HepG2 (cell line): ENCODE measurements around the gene GNG4. TPM values are rescaled to one million over a fixed set of nuclear protein-coding genes. Genes with fewer than 3 reads are reported as not detected.

Experiments
- ATAC-seq: fragments of 200-7000 bp; cut with Tn5 transposase; 3 replicates; pipeline ENCODE4 v1.9.1; 2020; ENCODE audit warnings: mild to moderate bottlenecking, moderate library complexity
- BruUV-seq: library from RNA; stranded (reverse); fragments of 400-500 nt; replicated peaks from 2 replicates; lab custom pipeline; 2021; lab: Mats Ljungman, UMichigan
- CTCF ChIA-PET: fragments of 300-600 bp; formaldehyde crosslinking; extraction: SDS; loops from one replicate; lab custom pipeline; 2021; ENCODE audit warnings: low total read pairs, inconsistent platforms, low intra/inter-chr PET ratio; lab: Yijun Ruan, JAX
- POLR2A ChIA-PET: fragments of 350-600 bp; sonication (Branson Sonifier 250); formaldehyde crosslinking; loops from one replicate; lab custom pipeline; 2020; ENCODE audit warnings: antibody characterized with exemption, inconsistent platforms; lab: Yijun Ruan, JAX
- DNase-seq: peaks from one replicate; pipeline ENCODE4 v3.0.0-alpha.2; 2015; ENCODE audit warnings: low spot score
- FAIRE-seq: peaks from 3 replicates; lab custom pipeline; 2011; peaks lifted over from hg19 to GRCh38; lab: Jason Lieb, UNC
- H2AFZ ChIP-seq: one replicate; pipeline ENCODE4 v1.6.1; 2011; ENCODE audit warnings: low read length, inconsistent platforms
- H3K27ac ChIP-seq: fragments of 300-600 bp; 3 replicates; pipeline ENCODE4 v1.8.0; 2011; ENCODE audit warnings: mixed run types, mild to moderate bottlenecking, mixed read lengths, low read length, inconsistent platforms; ENCODE audit not compliant: insufficient read depth; ENCODE audit errors: extremely low read length
- H3K27me3 ChIP-seq, 2 experiments: fragments of 200-600 bp in 1 of 2; 2 replicates in 1 of 2; 3 replicates in 1 of 2; pipeline versions ENCODE4 v1.6.0 to v1.8.0; 2011; ENCODE audit warnings: low read length in 2 of 2, mild to moderate bottlenecking in 2 of 2, moderate library complexity in 2 of 2, inconsistent platforms in 1 of 2; ENCODE audit not compliant: insufficient read depth in 2 of 2, control insufficient read depth in 1 of 2
- H3K36me3 ChIP-seq, 2 experiments: fragments of 200-600 bp in 1 of 2; replicated peaks in 1 of 2; 2 replicates in 1 of 2; 3 replicates in 1 of 2; pipeline versions ENCODE4 v1.5.1 to v1.8.0; 2011; ENCODE audit warnings: low read length in 2 of 2, inconsistent platforms in 1 of 2; ENCODE audit not compliant: insufficient read depth in 2 of 2, control insufficient read depth in 1 of 2
- H3K4me1 ChIP-seq: 2 replicates; pipeline ENCODE4 v1.5.1; 2012; ENCODE audit warnings: low read length, inconsistent platforms; ENCODE audit not compliant: insufficient read depth
- H3K4me2 ChIP-seq: 2 replicates; pipeline ENCODE4 v1.6.0; 2011; ENCODE audit warnings: low read depth, low read length, inconsistent platforms
- H3K4me3 ChIP-seq, 3 experiments: fragments of 200-600 bp in 1 of 3; sonication (generic), shearing (Covaris generic) in 1 of 3; replicated peaks in 1 of 3; 2 replicates each; pipeline ENCODE4 v1.5.1; 2011 to 2016; ENCODE audit warnings: low read length in 3 of 3, inconsistent platforms in 2 of 3, low read depth in 2 of 3, mild to moderate bottlenecking in 2 of 3, control low read depth in 1 of 3, mixed read lengths in 1 of 3; ENCODE audit not compliant: insufficient read depth in 1 of 3
- H3K79me2 ChIP-seq: one replicate; pipeline ENCODE4 v1.6.1; 2011; ENCODE audit warnings: low read length, inconsistent platforms; ENCODE audit not compliant: insufficient read depth
- H3K9ac ChIP-seq: 2 replicates; pipeline ENCODE4 v1.6.0; 2011; ENCODE audit warnings: mild to moderate bottlenecking, low read depth, low read length, inconsistent platforms; ENCODE audit not compliant: insufficient read depth
- H3K9me3 ChIP-seq: 2 replicates; pipeline ENCODE4 v1.5.1; 2012; ENCODE audit warnings: mild to moderate bottlenecking, low read length
- H4K20me1 ChIP-seq: 2 replicates; pipeline ENCODE4 v1.6.0; 2011; ENCODE audit warnings: inconsistent platforms, mild to moderate bottlenecking, low read length, moderate library complexity; ENCODE audit not compliant: insufficient read depth
- BORCS8-MEF2B ChIP-seq: sonication (generic); formaldehyde crosslinking; IDR thresholded peaks from 2 replicates; pipeline ENCODE4 v1.8.0; 2022; ENCODE audit warnings: mild to moderate bottlenecking, missing genetic modification reagents
- ERF ChIP-seq: IDR thresholded peaks from 2 replicates; pipeline ENCODE4 v1.6.1; 2018; ENCODE audit warnings: missing biosample characterization, missing genetic modification reagents
- IRF9 ChIP-seq: sonication (generic); formaldehyde crosslinking; IDR thresholded peaks from 2 replicates; pipeline ENCODE4 v1.8.0; 2022; ENCODE audit warnings: missing genetic modification reagents, mild to moderate bottlenecking, borderline replicate concordance
- MTF1 ChIP-seq: sonication (generic); formaldehyde crosslinking; IDR thresholded peaks from 2 replicates; pipeline ENCODE4 v1.5.0; 2020; ENCODE audit warnings: missing genetic modification reagents
- POLR2A ChIP-seq, 2 experiments: IDR thresholded peaks; 2 replicates each; pipeline ENCODE4 v1.6.1; 2011; ENCODE audit warnings: low read depth in 2 of 2, low read length in 2 of 2, mild to moderate bottlenecking in 1 of 2, moderate library complexity in 1 of 2; ENCODE audit not compliant: insufficient read depth in 1 of 2
- SMAD9 ChIP-seq: sonication (generic); formaldehyde crosslinking; IDR thresholded peaks from 2 replicates; pipeline ENCODE4 v1.5.1; 2020; ENCODE audit warnings: mild to moderate bottlenecking, missing genetic modification reagents
- ZNF572 ChIP-seq: sonication (generic); formaldehyde crosslinking; IDR thresholded peaks from 2 replicates; pipeline ENCODE4 v1.5.1; 2020; ENCODE audit warnings: mild to moderate bottlenecking, missing genetic modification reagents
- WGBS: methylation state at CpG from one replicate; pipeline ENCODE4 v1.1.6; 2017; ENCODE audit warnings: low lambda C conversion rate; 5-methylcytosine and 5-hydroxymethylcytosine counted together
- in situ Hi-C: cut with HindIII; loops from 2 replicates; pipeline ENCODE4 v1.10.0; 2017; ENCODE audit warnings: low pct_unique_long_range_greater_than_20kb; ENCODE audit not compliant: extremely low pct_ligation_motif_present
- intact Hi-C: fragments of 100-400 bp; cut with micrococcal nuclease; formaldehyde crosslinking; loops from one replicate; pipeline ENCODE4 v1.10.0; 2022; ENCODE audit not compliant: unreplicated experiment
- polyA plus RNA-seq, 8 experiments: library from polyadenylated mRNA; depleted of rRNA in 3 of 8; stranded (reverse) in 7 of 8; unstranded in 1 of 8; fragments of >200 nt; fragmentation: Illumina TruSeq in 4 of 8; extraction: Trizol in 4 of 8; gene quantifications; 2 replicates each; pipeline versions ENCODE4 v1.2.1 to v1.2.3, GENCODE V29; 2011 to 2016; ENCODE audit warnings: low read depth in 4 of 8, missing spikeins in 1 of 8, mixed read lengths in 1 of 8; ENCODE audit not compliant: insufficient read depth in 1 of 8
- total RNA-seq, 5 experiments: library from RNA; depleted of rRNA; stranded (reverse); fragments of >200 nt; fragmentation: Illumina TruSeq; extraction: Trizol; gene quantifications; 2 replicates each; pipeline ENCODE4 v1.2.3, GENCODE V29; 2016; ENCODE audit warnings: low read depth in 1 of 5

The GNG4 gene
- total and polyA plus RNA-seq, 2 of the 13 experiments (the other 11 are each of a cell fraction or from before 2014, with no cell fraction given) = 27.1 to 69.5 TPM

GRCh38 chr1:235682216-235682615, 32.6 kb upstream of the GNG4 start:
- Histone ChIP-seq H3K27ac (no peak overlapping the region), H3K9ac (no peak overlapping the region), H4K20me1 (no peaks in the 10 kb centered on the region), H3K4me1 (peaks cover 10% of the 10 kb centered on the region; the same call in 1 of the 2 replicates), H3K27me3 (no peaks in the 10 kb centered on the region), H3K9me3 (no peaks in the 10 kb centered on the region), H3K4me3 (no peak overlapping the region), H3K79me2 (no peaks in the 10 kb centered on the region), H3K4me2 (no peak overlapping the region), H2AFZ (no peak overlapping the region), H3K36me3 (no peaks in the 10 kb centered on the region)
- ATAC-seq (no peak), FAIRE-seq (no peak), DNase-seq (no peak)
- ChIA-PET POLR2A (no interaction called here), CTCF (no interaction called here)
- WGBS = 87% methylated on average over 3 of the region's 3 CpGs
- intact Hi-C loops (no loop called here), in situ Hi-C loops (no loop called here)
- BruUV-seq = no TSS peak
- no peak for TF ChIP-seq MTF1 (CRISPR knock-in tag)
- no peak for TF ChIP-seq BORCS8-MEF2B (CRISPR knock-in tag)
- no peak for TF ChIP-seq SMAD9

- intact Hi-C loops (no loop called here), in situ Hi-C loops (no loop called here)
- BruUV-seq = no TSS peak
- DNase-seq = no peak
- H2AFZ ChIP-seq = no peak overlapping the region
- ChIA-PET POLR2A (interaction anchor here (1.2 kb wide), 1 partner anchor 30 kb away, joined by 6 read pairs; the partner anchor contains the start of gene GNG4), CTCF (no interaction called here)
- no peak for ATAC-seq
- H3K36me3 ChIP-seq = no peaks in the 10 kb centered on the region
- H3K4me1 ChIP-seq = peaks cover 21% of the 10 kb centered on the region
- H3K27me3 ChIP-seq = no peaks in the 10 kb centered on the region
- H3K9ac ChIP-seq = no peak overlapping the region
- no peak for FAIRE-seq
- no peak overlapping the region for H3K4me3 ChIP-seq
- H3K27ac ChIP-seq = no peak overlapping the region
- H4K20me1 ChIP-seq = no peaks in the 10 kb centered on the region
- H3K4me2 ChIP-seq = no peak overlapping the region
- no peaks in the 10 kb centered on the region for H3K79me2 ChIP-seq
- peaks cover 8% of the 10 kb centered on the region; the same call in 1 of the 2 replicates for H3K9me3 ChIP-seq
- TF ChIP-seq ZNF572 = no peak
- TF ChIP-seq IRF9 (CRISPR knock-in tag) = no peak
- TF ChIP-seq POLR2A (IDR thresholded peaks at IDR 0.05; ENCODE audit: insufficient read depth in 1 of 2, low read depth in 2 of 2, low read length in 2 of 2) = no peak
- no peak for TF ChIP-seq ERF (CRISPR knock-in tag)
- 77% methylated on average over 3 of the region's 3 CpGs for WGBS
Measured at GRCh38 chr1:235679644-235680043, 30.1 kb upstream of the GNG4 start.
